Measurements from ENCODE around the gene MDGA2.

DNA sequence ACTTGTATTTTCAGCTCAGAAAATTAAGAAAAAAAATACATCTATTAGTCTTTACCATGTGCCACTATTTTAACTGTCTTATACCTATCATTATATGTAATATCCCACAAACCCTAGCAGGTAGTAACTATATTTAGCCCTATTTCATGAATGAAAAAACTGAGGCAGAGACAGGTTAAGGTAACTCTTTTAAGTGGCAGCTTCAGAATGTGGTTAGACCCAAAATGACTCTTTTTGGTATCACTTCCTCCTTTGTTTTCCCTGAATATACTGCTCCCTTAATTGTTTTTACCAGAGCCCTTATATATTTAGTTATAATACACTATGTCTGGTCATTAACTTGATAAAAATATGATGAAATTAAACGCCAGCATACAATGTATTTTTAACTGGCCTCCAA lies 788.3 kb downstream of the MDGA2 start:
- TF ChIP-seq, protein P1, sequence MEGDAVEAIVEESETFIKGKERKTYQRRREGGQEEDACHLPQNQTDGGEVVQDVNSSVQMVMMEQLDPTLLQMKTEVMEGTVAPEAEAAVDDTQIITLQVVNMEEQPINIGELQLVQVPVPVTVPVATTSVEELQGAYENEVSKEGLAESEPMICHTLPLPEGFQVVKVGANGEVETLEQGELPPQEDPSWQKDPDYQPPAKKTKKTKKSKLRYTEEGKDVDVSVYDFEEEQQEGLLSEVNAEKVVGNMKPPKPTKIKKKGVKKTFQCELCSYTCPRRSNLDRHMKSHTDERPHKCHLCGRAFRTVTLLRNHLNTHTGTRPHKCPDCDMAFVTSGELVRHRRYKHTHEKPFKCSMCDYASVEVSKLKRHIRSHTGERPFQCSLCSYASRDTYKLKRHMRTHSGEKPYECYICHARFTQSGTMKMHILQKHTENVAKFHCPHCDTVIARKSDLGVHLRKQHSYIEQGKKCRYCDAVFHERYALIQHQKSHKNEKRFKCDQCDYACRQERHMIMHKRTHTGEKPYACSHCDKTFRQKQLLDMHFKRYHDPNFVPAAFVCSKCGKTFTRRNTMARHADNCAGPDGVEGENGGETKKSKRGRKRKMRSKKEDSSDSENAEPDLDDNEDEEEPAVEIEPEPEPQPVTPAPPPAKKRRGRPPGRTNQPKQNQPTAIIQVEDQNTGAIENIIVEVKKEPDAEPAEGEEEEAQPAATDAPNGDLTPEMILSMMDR (IDR thresholded peaks at IDR 0.05; ENCODE audit: control extremely low read depth in 1 of 3, insufficient read depth in 1 of 3, low read depth in 1 of 3, low read length in 3 of 3): no peak
- no peak for TF ChIP-seq POLR2A (IDR thresholded peaks at IDR 0.05; ENCODE audit: control extremely low read depth in 1 of 2, low read depth in 2 of 2, low read length in 2 of 2)
- TF ChIP-seq JUND (IDR thresholded peaks at IDR 0.05; ENCODE audit: low read length): no peak
- TF ChIP-seq EGR1 (IDR thresholded peaks at IDR 0.05; ENCODE audit: borderline replicate concordance, low read depth, low read length): no peak
- TF ChIP-seq CHD2 (IDR thresholded peaks at IDR 0.05; ENCODE audit: low read length): no peak
- TF ChIP-seq, protein P2, sequence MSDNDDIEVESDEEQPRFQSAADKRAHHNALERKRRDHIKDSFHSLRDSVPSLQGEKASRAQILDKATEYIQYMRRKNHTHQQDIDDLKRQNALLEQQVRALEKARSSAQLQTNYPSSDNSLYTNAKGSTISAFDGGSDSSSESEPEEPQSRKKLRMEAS (IDR thresholded peaks at IDR 0.05): no peak
- TF ChIP-seq, protein P3, sequence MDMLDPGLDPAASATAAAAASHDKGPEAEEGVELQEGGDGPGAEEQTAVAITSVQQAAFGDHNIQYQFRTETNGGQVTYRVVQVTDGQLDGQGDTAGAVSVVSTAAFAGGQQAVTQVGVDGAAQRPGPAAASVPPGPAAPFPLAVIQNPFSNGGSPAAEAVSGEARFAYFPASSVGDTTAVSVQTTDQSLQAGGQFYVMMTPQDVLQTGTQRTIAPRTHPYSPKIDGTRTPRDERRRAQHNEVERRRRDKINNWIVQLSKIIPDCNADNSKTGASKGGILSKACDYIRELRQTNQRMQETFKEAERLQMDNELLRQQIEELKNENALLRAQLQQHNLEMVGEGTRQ (IDR thresholded peaks at IDR 0.05; ENCODE audit: low read length): no peak
- TF ChIP-seq SP2 (IDR thresholded peaks at IDR 0.05; ENCODE audit: low read length): no peak
- no peak for TF ChIP-seq RFX5 (IDR thresholded peaks at IDR 0.05; ENCODE audit: borderline replicate concordance, low read depth, low read length)

Measured in H1 (cell line).